ENCODE measurements around the gene AIM2.
A peak's percentile ranks its signal among the peaks of the same experiment; 100 is the strongest.
"Not testable (repeated sequence)": the region's sequence is repeated elsewhere in the genome, so short reads cannot be mapped to it uniquely, and the experiment has no call there.

The AIM2 gene

GRCh38 chr1:159076438-159077119 is at the start of gene AIM2:
Gene AIM2 (minus strand): TSS chr1:159076766. CDS start chr1:159073499, 3,267 bp downstream.
- peaks cover 6% of the 10 kb centered on the region for H3K9me3 Mint-ChIP-seq
- no peaks in the 10 kb centered on the region for H3K27me3 Mint-ChIP-seq (ENCODE audit: low read depth)
- peak; percentile 82 for DNase-seq (ENCODE audit: low spot score)
- H3K27ac Mint-ChIP-seq = peak within 1 kb of the TSS; percentile 97
- peaks cover 10% of the 10 kb centered on the region for H3K36me3 Mint-ChIP-seq (ENCODE audit: low read depth)
- peaks cover 48% of the 10 kb centered on the region for H3K4me1 Mint-ChIP-seq (ENCODE audit: low read depth)
- H3K4me3 Mint-ChIP-seq = peak within 1 kb of the TSS; percentile 90

DNA sequence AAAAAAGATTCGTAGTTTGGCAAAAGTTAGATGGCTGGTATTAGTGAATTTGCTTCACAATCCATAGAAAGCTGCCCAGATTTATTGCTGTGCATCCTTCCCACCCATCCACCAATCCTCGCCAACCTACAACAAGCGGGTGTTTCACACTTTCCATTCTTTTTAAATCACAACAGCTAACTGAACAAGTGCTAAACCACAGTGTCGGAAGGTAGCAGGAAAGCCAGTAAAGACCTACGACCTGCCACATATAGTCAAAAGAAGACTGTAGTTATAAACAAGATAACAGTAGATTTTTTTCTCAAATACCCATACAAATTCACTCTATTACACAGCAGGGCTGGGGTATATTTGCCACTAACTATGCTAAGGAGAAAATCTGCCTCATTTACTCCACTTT is 47.0 kb upstream of the AIM2 start:
- DNase-seq (ENCODE audit: low spot score) = no peak
- Mint-ChIP-seq H3K27ac (no peak overlapping the region), H3K9me3 (no peaks in the 10 kb centered on the region), H3K27me3 (ENCODE audit: low read depth) (peaks cover 35% of the 10 kb centered on the region), H3K36me3 (ENCODE audit: low read depth) (no peaks in the 10 kb centered on the region), H3K4me1 (ENCODE audit: low read depth) (peaks cover 2% of the 10 kb centered on the region), H3K4me3 (no peak overlapping the region)

DNA sequence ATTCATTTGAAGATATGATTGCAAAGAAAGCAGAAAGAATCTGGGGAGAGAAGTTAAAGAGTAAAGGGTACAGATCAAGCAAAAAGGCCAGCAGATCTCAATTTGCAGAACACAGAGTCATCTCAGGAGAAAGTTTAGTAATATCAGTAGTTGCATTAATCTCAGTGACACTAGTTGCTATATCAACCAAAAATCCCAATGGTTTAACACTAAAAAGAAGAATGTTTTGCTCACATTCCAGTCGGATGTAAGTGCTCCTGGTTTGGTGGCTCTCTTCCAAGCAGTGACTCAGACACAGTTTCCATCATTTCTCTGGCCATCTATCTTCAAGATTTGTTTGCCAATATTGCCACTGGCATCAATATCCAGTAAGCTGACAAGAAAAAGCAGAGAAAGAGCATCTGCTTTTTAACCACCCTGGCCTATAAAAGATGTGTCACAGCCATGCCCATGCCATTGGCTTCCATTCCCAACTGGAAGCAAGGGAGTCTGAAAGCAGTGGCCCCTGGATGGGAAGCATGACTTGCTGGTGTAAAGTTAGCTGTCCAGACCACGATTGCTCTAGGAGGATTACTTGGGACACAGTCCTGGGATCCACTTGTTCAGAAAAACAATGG is 45.5 kb upstream of the AIM2 start:
- Mint-ChIP-seq H3K4me3 (no peak overlapping the region), H3K9me3 (no peaks in the 10 kb centered on the region), H3K36me3 (ENCODE audit: low read depth) (no peaks in the 10 kb centered on the region), H3K27ac (no peak overlapping the region), H3K4me1 (ENCODE audit: low read depth) (peaks cover 2% of the 10 kb centered on the region), H3K27me3 (ENCODE audit: low read depth) (peaks cover 40% of the 10 kb centered on the region)
- DNase-seq (ENCODE audit: low spot score) = no peak

DNA sequence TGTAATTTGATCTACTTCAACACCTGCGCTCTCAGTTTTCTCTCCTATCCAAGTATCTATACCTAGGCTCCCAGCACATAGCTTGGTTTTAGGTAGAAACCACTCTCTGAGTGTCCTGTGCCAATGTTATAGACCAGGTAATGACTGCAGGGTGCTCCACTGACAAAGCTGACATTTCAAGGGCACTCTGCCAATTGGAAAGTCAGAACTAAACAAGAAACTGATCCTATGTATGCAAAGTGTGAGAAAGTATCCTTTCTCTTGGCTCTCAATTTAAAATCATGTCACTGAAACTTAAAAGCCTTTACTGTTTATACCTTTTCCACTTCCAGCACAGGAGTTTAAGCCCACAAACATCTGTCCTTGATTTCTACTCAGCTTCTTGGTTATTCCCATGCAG is 45.0 kb upstream of the AIM2 start:
- Mint-ChIP-seq H3K36me3 (ENCODE audit: low read depth) (no peaks in the 10 kb centered on the region), H3K4me3 (no peak overlapping the region), H3K9me3 (no peaks in the 10 kb centered on the region), H3K27ac (no peak overlapping the region), H3K4me1 (ENCODE audit: low read depth) (peaks cover 2% of the 10 kb centered on the region), H3K27me3 (ENCODE audit: low read depth) (peaks cover 40% of the 10 kb centered on the region)
- DNase-seq (ENCODE audit: low spot score) = no peak

- DNase-seq (ENCODE audit: low spot score) = no peak
- H3K36me3 Mint-ChIP-seq (ENCODE audit: low read depth) = no peaks in the 10 kb centered on the region
- peaks cover 40% of the 10 kb centered on the region for H3K27me3 Mint-ChIP-seq (ENCODE audit: low read depth)
- H3K27ac Mint-ChIP-seq = no peak overlapping the region
- H3K9me3 Mint-ChIP-seq = no peaks in the 10 kb centered on the region
- H3K4me3 Mint-ChIP-seq = no peak overlapping the region
- H3K4me1 Mint-ChIP-seq (ENCODE audit: low read depth) = peaks cover 2% of the 10 kb centered on the region
Measured at GRCh38 chr1:159120317-159120716, 43.8 kb upstream of the AIM2 start.

GRCh38 chr1:159113596-159114433 is 37.2 kb upstream of the AIM2 start:
- Mint-ChIP-seq H3K27ac (no peak overlapping the region), H3K4me1 (ENCODE audit: low read depth) (no peaks in the 10 kb centered on the region)
- DNase-seq (ENCODE audit: low spot score) = no peak

GRCh38 chr1:159103021-159103420 is 26.5 kb upstream of the AIM2 start:
- H3K4me1 Mint-ChIP-seq (ENCODE audit: low read depth); H3K4me3 Mint-ChIP-seq; H3K27ac Mint-ChIP-seq; DNase-seq (ENCODE audit: low spot score); H3K36me3 Mint-ChIP-seq (ENCODE audit: low read depth); H3K9me3 Mint-ChIP-seq: not testable (repeated sequence)
- peaks cover 49% of the 10 kb centered on the region for H3K27me3 Mint-ChIP-seq (ENCODE audit: low read depth)

More at GRCh38 chr1:159113596-159114433, 37.2 kb upstream of the AIM2 start:
- no peaks in the 10 kb centered on the region for H3K9me3 Mint-ChIP-seq
- H3K4me3 Mint-ChIP-seq = no peak overlapping the region
- H3K36me3 Mint-ChIP-seq (ENCODE audit: low read depth) = no peaks in the 10 kb centered on the region
- H3K27me3 Mint-ChIP-seq (ENCODE audit: low read depth) = peaks cover 25% of the 10 kb centered on the region

- DNase-seq (ENCODE audit: low spot score) = no peak
- no peaks in the 10 kb centered on the region for H3K9me3 Mint-ChIP-seq
- H3K4me1 Mint-ChIP-seq (ENCODE audit: low read depth) = no peaks in the 10 kb centered on the region
- no peak overlapping the region for H3K27ac Mint-ChIP-seq
- no peak overlapping the region for H3K4me3 Mint-ChIP-seq
- H3K36me3 Mint-ChIP-seq (ENCODE audit: low read depth) = no peaks in the 10 kb centered on the region
- peaks cover 52% of the 10 kb centered on the region for H3K27me3 Mint-ChIP-seq (ENCODE audit: low read depth)
Measured at GRCh38 chr1:159100589-159100988, 24.0 kb upstream of the AIM2 start.

DNA sequence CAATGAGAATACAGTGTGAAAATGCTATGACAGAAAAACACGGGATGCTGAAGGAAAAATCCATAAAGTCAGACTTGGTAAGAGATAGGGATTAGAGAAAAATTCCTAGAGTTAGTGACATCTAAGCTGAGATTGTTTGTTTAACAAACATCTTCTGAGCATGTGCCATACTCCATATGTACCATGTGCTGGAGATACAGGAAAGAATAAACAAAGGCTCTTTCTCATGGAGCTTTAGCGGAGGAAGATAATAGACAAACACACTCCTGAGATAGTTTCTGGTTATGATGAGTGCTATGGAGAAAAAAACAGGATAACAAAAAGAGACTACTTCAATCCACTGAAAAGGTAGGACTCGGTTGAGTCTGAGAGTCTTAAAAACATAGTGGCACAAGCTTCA is 22.0 kb upstream of the AIM2 start:
- Mint-ChIP-seq H3K27ac (no peak overlapping the region), H3K9me3 (no peaks in the 10 kb centered on the region), H3K27me3 (ENCODE audit: low read depth) (peaks cover 57% of the 10 kb centered on the region), H3K36me3 (ENCODE audit: low read depth) (no peaks in the 10 kb centered on the region), H3K4me3 (no peak overlapping the region), H3K4me1 (ENCODE audit: low read depth) (no peaks in the 10 kb centered on the region)
- no peak for DNase-seq (ENCODE audit: low spot score)

DNA sequence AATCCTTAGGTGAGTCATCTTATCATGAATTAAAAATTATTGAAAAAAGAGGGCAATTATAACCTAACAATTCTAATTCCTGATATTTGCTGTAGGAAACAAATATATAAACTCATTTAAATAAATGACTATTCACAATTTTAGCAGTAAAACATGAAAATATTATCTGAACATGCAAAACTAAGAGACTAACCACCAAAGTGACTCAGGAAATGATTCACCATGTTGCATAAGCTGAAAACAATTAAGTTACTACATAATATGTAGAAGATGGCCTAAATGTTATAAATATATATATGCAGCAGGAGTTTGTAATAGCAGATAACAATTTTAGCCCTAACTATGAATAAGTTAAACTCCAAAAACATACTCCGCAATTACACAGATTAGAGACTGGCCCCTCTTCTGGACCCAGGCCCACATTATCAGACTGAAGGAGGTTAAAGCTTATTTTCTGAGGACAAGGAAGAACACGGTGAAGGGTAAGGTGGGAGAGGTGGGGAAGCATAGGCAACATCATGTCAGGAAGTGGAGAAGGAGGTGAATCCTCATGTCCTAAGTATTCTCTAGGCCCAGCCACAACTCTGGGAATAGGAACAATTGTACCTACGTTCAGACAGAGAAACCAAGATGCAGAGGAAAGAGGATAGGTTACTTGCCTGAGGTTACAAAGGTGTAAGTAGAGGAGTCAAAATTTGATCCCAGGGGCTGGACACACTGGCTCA is 15.6 kb upstream of the AIM2 start:
- no peak for DNase-seq (ENCODE audit: low spot score)
- H3K4me3 Mint-ChIP-seq = peak overlapping the region; percentile 23
- H3K36me3 Mint-ChIP-seq (ENCODE audit: low read depth) = no peaks in the 10 kb centered on the region
- H3K9me3 Mint-ChIP-seq = no peaks in the 10 kb centered on the region
- H3K27ac Mint-ChIP-seq = peak overlapping the region; percentile 58
- H3K27me3 Mint-ChIP-seq (ENCODE audit: low read depth) = peaks cover 14% of the 10 kb centered on the region
- H3K4me1 Mint-ChIP-seq (ENCODE audit: low read depth) = peaks cover 38% of the 10 kb centered on the region

- peak; percentile 38 for DNase-seq (ENCODE audit: low spot score)
- peak overlapping the region; percentile 58 for H3K27ac Mint-ChIP-seq
Measured at GRCh38 chr1:159091607-159092031, 15.1 kb upstream of the AIM2 start.

DNA sequence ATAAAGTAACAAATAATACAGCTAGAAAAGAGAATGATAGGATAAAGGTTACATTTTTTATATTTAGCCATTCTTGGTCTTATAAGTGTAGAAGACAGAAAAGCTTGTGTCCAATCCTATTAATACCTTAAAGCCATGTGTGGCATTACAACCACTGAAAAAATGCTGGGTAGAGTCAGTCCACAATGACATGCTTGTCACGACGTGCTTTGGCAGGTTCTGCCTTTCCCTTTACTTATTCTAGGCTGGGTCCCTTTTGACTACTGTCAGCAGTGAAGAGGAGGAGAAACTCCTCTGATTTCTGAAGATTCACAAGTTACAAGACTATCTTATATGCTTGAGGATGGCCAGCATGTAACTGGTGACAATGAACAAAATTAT is 14.6 kb upstream of the AIM2 start:
- no peaks in the 10 kb centered on the region for H3K9me3 Mint-ChIP-seq
- H3K27me3 Mint-ChIP-seq (ENCODE audit: low read depth) = peaks cover 8% of the 10 kb centered on the region
- H3K36me3 Mint-ChIP-seq (ENCODE audit: low read depth) = no peaks in the 10 kb centered on the region
- peaks cover 41% of the 10 kb centered on the region for H3K4me1 Mint-ChIP-seq (ENCODE audit: low read depth)
- DNase-seq (ENCODE audit: low spot score) = no peak
- peak overlapping the region; percentile 58 for H3K27ac Mint-ChIP-seq
- peak overlapping the region; percentile 23 for H3K4me3 Mint-ChIP-seq

More at GRCh38 chr1:159091607-159092031, 15.1 kb upstream of the AIM2 start:
- Mint-ChIP-seq H3K36me3 (ENCODE audit: low read depth) (no peaks in the 10 kb centered on the region), H3K4me3 (peak overlapping the region; percentile 23), H3K27me3 (ENCODE audit: low read depth) (peaks cover 11% of the 10 kb centered on the region), H3K4me1 (ENCODE audit: low read depth) (peaks cover 41% of the 10 kb centered on the region), H3K9me3 (no peaks in the 10 kb centered on the region)

- Mint-ChIP-seq H3K27me3 (ENCODE audit: low read depth) (peaks cover 5% of the 10 kb centered on the region), H3K27ac (peak overlapping the region; percentile 17), H3K4me3 (no peak overlapping the region), H3K36me3 (ENCODE audit: low read depth) (no peaks in the 10 kb centered on the region), H3K9me3 (no peaks in the 10 kb centered on the region), H3K4me1 (ENCODE audit: low read depth) (peaks cover 41% of the 10 kb centered on the region)
- DNase-seq (ENCODE audit: low spot score) = no peak
Measured at GRCh38 chr1:159090286-159091179, 14.0 kb upstream of the AIM2 start.
